ENCODE measurements around the gene RGS9BP. TPM values are rescaled to one million over a fixed set of nuclear protein-coding genes. Genes with fewer than 3 reads are reported as not detected.
"Not testable (repeated sequence)": the region's sequence is repeated elsewhere in the genome, so short reads cannot be mapped to it uniquely, and the experiment has no call there.

Gene RGS9BP
- polyA plus RNA-seq, 1 donor = 0.42 TPM

- not testable (repeated sequence) for DNase-seq
These were observed 19.9 kb downstream of the RGS9BP start for GRCh38 chr19:32695506-32695905.

GRCh38 chr19:32696771-32697170 is 21.1 kb downstream of the RGS9BP start:
- DNase-seq = not testable (repeated sequence)

GRCh38 chr19:32700129-32700528 is 24.5 kb downstream of the RGS9BP start:
- DNase-seq = not testable (repeated sequence)

- no peak for DNase-seq
These were observed 26.4 kb downstream of the RGS9BP start for GRCh38 chr19:32702010-32702409.

- DNase-seq = not testable (repeated sequence)
These were observed 28.4 kb downstream of the RGS9BP start for GRCh38 chr19:32704006-32704405.

- no peak for DNase-seq
These were observed 32.8 kb downstream of the RGS9BP start for GRCh38 chr19:32708457-32708856.

GRCh38 chr19:32709032-32709431 is 33.4 kb downstream of the RGS9BP start:
- no peak for DNase-seq

GRCh38 chr19:32711747-32712146 is 36.1 kb downstream of the RGS9BP start:
- DNase-seq = no peak

- not testable (repeated sequence) for DNase-seq
These were observed 40.6 kb downstream of the RGS9BP start for GRCh38 chr19:32716203-32716602.

- no peak for DNase-seq
These were observed 41.8 kb downstream of the RGS9BP start for GRCh38 chr19:32717496-32717895.

- no peak for DNase-seq
These were observed 42.6 kb downstream of the RGS9BP start for GRCh38 chr19:32718286-32718685.

- DNase-seq = no peak
These were observed 44.0 kb downstream of the RGS9BP start, which contains the start of gene TDRD12 for GRCh38 chr19:32719611-32720059. TDRD12 (plus strand) TSS chr19:32719767; CDS start chr19:32720073, 306 bp downstream.

- no peak for DNase-seq
These were observed 44.7 kb downstream of the RGS9BP start for GRCh38 chr19:32720216-32720935.

- no peak for DNase-seq
These were observed 45.2 kb downstream of the RGS9BP start for GRCh38 chr19:32720936-32721250.

Other genes with a start within 250 kb of the RGS9BP start
- gene PDCD5, start 94.7 kb upstream of the RGS9BP start, polyA plus RNA-seq (ENCODE audit: insufficient read length) = 130 TPM
- 18.7 TPM for gene ANKRD27, start 668 bp upstream of the RGS9BP start, polyA plus RNA-seq (ENCODE audit: insufficient read length)
- 12.3 TPM for gene NUDT19, start 16.0 kb downstream of the RGS9BP start, polyA plus RNA-seq (ENCODE audit: insufficient read length)
- 1.1 TPM for gene TDRD12, start 43.9 kb downstream of the RGS9BP start, polyA plus RNA-seq (ENCODE audit: insufficient read length)
- 15.4 TPM for gene SLC7A9, start 193.9 kb downstream of the RGS9BP start, polyA plus RNA-seq (ENCODE audit: insufficient read length)